GM08714 (cell line): ENCODE data around the gene AKAP13.
"Not testable (repeated sequence)": the region's sequence is repeated elsewhere in the genome, so short reads cannot be mapped to it uniquely, and the experiment has no call there.

Source experiments
- H3K4me3 ChIP-seq: fragments of 200-500 bp; sonication (Bioruptor generic); 2 replicates; pipeline ENCODE4 v1.5.1; 2014; ENCODE audit warnings: mild to moderate bottlenecking, low read length, inconsistent platforms
- ZNF274 ChIP-seq: IDR thresholded peaks from 2 replicates; pipeline ENCODE4 v1.6.1; 2012; ENCODE audit warnings: mild to moderate bottlenecking, low read depth, low read length

The AKAP13 gene

DNA sequence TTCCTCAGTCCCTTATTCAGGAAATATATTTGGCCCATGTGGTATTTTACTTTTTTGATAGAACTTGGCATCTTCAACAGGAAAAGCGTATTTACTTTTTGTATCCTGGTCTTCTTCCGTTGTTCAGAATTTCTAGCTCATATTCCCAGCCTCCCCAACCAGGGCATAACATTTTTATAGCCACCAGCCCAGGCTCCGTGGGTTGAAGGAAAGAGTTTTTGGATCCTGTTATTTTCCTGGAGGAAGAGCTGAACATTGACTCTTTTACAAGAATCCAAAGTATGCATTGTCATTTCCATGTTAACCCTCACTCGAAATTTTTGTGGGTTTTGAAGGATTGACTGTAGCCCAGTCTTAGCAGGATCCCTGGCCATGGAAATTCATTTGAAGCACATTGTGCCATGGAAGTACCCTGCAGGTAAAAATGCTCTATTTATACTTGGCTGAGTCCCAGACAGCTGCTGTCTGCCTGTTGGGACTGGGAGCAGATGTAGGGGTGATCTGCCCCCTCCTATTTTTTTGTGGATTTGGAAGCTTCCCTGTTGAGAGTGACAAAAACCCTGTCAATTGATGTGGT, 98.8 kb downstream of the AKAP13 start:
- no peak overlapping the region for H3K4me3 ChIP-seq
- TF ChIP-seq ZNF274 = no peak

DNA sequence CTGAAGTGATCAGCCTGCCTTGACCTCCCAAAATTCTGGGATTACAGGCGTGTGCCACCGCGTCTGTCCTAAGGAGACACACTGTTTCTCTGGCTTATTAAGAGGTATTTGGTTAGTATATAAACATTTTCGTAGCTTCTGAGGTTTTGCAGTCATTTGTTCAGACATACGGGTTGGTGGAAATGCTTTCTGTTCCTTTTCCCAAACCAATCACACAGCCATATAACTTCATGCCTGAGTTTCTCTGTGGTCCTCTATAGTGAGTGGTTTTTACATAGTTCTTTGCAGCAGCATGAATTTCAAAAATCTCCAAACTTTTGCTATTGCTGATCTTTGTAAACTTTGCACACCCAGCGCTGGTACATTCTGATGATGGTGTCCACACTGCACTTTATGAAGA, 100.5 kb downstream of the AKAP13 start:
- TF ChIP-seq ZNF274 = no peak
- no peak overlapping the region; the same call in 1 of the 2 replicates for H3K4me3 ChIP-seq

DNA sequence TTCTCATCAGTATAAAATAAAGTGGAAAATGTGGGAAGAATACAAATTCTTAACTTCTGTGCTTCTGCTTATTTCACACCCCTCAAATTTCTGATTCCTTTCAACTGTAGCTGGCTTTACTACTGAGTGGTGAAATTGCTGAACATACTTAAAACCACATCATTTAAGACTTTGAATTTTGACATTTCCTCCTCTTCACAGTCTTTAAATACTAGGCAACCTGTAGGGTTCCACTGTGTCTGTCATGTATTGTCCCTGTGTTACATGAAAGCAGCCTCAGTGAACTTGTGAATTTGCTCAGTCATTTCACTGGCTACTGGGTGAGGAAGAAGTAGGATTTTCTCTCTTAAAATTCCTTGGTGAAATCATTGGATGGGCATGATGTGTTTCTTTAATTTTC, 101.1 kb downstream of the AKAP13 start:
- H3K4me3 ChIP-seq = not testable (repeated sequence)

DNA sequence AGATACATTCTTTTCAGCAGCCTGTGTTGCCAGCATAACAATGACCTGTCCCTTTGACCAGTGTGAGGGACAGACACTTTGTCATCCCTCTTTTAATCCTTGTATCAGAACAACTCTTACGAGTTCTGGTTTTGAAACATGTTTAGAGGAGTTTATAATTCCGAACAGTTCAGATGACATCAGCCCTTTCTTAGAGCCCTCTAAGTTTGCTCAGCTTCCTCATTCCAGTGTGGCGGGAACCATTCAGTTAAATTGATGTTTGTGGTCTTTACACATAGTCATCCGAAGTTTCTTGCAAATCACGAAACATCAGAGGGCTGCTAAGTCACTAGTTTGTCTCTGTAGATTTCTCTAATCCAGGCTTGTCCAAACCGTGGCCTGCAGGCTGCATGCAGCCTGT, 102.5 kb downstream of the AKAP13 start:
- no peak overlapping the region for H3K4me3 ChIP-seq
- TF ChIP-seq ZNF274 = no peak

DNA sequence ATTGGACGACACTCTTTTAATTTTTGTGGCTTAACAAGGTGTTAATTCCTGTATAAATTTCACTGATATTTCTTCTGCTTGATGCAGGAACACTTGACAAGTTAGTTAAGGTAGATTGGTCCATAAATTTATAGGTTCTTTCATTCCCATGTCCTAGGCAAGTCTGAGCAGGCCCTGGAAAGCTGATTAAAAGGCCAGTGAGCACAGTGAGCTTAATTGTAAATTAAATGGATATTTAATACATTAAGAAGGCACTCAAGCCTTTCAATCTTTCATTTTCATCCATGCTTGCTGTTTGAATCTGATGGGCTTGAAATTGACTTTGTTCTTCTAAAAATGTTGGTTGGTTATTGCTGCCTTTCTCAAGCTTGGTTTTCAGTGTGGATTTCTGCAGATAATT, 103.6 kb downstream of the AKAP13 start:
- not testable (repeated sequence) for H3K4me3 ChIP-seq

DNA sequence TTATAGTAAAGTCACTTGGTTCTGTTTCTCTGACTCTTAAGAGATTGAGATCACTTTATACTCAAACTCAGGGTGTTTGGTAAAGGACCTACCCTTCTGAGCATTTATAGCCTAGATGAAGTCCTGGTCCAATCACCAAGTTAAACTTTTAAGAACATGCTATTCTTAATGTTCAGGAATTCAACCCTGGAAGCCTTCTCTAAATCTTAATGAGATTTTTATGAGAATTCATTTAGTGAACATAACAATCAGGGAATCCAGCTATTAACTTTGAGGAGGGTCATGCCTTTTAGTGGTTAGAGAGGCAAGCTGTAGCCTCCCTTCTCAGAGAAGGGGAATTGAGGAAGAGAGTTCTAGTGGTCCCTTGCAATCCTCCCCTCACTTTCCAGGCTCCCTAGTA, 104.5 kb downstream of the AKAP13 start:
- not testable (repeated sequence) for H3K4me3 ChIP-seq

DNA sequence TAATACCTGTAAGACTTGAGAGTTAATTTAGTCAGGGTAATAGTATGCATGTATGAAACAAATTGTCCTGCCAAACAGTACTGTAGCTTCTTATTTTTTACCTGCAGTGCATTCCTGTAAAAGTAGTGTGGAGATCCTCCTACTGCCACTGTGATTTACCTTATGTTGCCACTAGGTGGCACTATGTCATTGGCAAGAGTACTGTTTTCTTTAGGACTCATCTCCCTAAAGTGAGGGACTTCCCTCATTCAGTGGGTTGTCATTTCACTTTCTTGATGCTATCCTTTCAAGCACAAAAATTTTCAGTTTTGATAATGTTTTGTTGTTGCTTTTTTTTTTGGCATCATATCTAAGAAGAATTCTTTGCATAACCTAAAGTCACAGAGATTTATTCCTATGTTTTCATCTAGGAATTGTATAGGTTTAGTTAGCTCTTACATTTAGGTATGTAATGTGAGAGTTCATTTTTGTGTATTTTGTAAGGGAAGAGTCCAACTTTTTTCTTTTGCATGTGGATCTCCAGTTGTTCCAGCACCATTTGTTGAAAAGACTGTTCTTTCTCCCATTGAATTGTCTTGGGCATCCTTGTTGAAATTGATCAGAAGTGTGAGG, 105.7 kb downstream of the AKAP13 start:
- no peak for TF ChIP-seq ZNF274
- no peak overlapping the region for H3K4me3 ChIP-seq

DNA sequence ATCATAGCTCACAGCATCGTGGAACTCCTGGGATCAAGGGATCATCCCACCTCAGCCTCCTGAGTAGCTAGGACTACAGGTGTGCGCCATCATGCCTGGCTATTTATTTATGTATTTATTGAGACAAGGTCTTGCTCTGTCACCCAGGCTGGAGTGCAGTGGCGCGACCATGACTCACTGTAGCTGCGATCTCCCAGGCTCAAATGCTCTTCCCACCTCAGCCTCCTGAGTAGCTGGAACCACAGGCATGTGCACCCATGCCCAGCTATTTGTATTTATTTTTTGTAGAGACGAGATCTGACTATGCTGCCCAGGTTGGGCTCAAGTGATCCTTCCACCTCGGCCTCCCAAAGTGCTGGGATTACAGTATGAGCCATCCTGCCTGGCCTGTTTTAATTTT, 107.4 kb downstream of the AKAP13 start:
- not testable (repeated sequence) for H3K4me3 ChIP-seq

DNA sequence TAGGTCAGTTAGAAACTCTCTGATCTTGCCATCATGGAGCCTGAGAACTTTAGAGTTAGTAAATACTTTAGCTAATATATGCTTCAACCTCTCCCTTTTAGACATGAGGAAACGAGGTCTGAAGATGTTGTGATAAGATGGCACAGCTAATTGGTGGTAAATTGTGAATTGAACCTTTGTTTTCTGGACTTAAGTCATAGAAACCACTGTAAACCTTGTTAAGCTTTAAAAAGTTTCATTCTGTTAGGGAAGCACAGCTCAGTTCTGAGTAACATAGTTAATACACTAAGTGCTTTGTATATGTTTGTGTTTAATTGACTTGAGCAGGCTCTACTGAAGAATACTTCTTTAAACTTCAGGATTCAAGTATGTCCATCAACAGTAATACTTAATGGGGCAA, 108.6 kb downstream of the AKAP13 start:
- H3K4me3 ChIP-seq = no peak overlapping the region
- TF ChIP-seq ZNF274 = no peak

DNA sequence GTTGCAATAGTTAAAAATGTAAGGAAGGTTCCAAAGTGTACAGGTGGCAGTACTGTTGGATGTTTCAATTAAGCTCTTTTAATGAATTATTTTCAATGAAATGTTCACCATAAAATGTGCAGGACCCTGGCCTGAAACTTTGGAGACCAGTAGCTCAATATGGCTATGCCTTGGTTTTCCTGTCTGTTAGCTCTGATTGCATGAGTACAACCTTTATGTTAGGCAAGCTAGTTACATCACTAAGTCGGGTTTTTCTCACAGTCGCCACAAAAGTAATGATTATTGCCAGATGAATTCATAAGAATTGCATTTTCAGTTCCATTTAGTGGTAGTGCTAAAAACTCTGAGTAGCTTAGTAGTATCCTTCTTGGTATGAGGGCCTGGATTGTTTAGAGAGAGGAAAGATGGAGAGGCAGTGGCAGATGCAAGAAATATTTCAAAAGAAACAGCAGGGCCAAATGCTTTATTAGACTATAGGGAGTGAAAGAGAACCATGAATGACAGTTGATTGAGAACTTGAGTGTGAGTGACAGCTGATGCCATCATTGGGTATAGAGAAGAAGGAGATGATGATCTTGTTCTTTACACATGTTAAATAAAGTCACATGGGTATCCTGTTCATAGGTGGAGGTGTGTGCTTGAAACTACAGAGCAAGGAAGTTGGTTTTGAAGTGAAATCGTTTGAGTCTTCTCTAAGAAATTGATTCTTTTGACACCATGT, 109.5 kb downstream of the AKAP13 start:
- TF ChIP-seq ZNF274 = no peak
- H3K4me3 ChIP-seq = no peak overlapping the region

DNA sequence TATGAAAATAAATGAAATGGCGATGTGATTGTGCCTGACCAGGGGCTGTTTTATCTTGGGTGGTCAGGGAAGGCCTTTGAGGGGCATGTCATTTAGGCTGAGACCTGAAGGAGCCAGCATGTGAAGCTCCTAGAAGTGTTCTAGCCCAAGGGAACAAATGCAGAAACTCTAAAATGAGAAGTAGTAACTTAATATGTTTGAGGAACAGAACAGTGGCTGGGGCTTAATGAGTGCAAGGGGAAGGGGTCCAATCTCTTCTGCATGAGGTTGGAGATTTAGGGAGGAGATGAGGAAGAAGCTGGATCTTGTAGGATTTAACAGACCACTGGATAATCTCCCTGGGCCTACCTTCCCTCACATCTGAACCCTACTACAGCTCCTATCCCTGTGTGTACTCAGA, 110.5 kb downstream of the AKAP13 start:
- no peak overlapping the region for H3K4me3 ChIP-seq
- TF ChIP-seq ZNF274 = no peak

DNA sequence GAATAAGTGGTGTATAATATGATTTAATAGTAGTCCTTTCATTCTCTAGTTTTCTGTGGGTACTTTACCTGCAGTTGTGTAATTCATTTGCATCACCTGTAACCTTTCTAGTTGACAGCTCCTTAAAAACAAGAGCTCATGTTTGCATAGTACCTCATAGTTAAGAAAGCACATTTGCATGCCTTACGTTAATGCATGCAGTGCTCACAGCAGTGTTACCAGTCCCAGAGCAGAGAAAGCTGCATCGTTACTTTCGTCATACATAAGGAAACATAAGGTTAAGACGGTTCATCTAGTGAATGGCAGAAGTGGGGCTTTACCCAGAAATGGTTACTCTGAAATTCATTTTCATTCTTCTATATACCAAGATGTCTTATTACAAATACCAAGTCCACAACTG, 111.3 kb downstream of the AKAP13 start:
- no peak overlapping the region for H3K4me3 ChIP-seq
- no peak for TF ChIP-seq ZNF274

DNA sequence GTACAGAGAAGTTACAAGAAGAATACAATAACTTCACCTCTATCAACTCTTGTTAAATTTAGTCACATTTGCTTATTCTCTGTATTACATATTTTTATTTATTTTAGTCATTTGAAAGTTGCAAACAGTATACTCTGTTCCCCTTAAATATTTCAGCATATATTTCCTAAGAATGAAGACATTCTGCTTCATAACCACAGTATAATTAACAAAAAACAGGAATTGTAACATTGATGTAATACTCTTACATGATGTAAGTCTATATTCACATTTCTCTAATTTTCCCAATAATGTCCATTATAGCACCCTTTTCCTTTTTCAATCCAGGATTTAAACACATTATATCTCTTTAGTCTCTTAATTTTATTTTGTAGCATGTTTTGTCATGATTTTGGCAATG, 112.0 kb downstream of the AKAP13 start:
- no peak overlapping the region for H3K4me3 ChIP-seq
- TF ChIP-seq ZNF274 = no peak

DNA sequence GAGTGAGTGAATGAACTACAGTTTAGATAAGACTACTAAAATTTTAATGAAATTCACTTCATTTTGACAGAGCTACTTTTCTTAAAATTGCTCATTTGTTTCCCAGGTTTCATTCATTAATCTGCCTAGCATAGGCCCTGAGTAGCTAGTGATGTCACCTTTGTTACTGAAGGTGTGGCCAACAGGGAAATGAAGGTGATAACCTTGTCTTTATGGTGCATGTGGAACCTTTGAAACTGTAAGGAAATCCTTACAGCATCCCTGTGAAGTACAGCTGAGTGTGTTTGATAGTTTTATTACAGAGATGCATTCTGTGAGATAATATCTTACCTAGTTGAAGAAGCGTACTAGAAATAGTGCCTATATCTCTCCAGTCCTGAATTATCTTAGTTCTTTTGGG, 112.9 kb downstream of the AKAP13 start:
- no peak for TF ChIP-seq ZNF274
- H3K4me3 ChIP-seq = no peak overlapping the region

DNA sequence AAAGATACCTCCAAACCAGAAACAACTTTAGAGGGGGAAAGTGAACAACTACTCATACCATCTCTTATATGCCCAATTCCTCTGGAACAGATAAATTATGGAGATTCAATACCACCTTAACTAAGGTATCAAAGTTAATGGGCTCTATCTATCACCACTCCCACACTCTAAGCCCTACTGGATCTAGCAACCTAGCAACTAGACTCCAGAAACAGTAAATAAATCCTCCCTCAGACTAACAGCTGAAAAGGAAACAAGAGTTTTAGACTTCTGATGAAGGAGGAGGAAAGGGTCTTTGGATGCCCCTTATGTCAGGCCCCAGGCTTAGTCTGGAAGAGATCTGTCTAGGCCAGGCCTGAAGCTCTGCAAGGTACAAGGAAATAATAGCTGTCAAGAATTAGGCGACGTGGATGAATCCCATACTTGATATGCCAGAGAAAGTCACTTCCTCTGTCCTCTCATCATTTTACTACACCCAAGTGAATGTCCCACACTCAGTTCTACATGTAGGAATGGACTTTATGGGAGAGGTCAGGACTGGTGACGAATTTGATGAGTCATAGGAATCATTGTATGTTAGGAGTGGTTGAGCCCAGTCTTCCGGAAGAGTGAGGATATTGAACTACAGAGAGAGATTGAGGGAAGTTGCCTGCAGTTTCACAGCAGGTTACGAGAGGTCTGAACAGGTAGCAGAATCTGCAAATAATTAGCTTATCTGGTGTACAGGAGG, 113.8 kb downstream of the AKAP13 start:
- H3K4me3 ChIP-seq = no peak overlapping the region
- no peak for TF ChIP-seq ZNF274
